Measurements from ENCODE around the gene CALHM3.

CALHM3 gene

GRCh38 chr10:103470761-103471653 is 8.0 kb downstream of the CALHM3 start:
- no peak for DNase-seq

GRCh38 chr10:103469201-103469600 is 9.8 kb downstream of the CALHM3 start:
- no peak for DNase-seq

- no peak for DNase-seq
Measured at GRCh38 chr10:103467406-103467805, 11.6 kb downstream of the CALHM3 start.

GRCh38 chr10:103466734-103467133 is 12.3 kb downstream of the CALHM3 start:
- DNase-seq: no peak

- no peak for DNase-seq
Measured at GRCh38 chr10:103465411-103466179, 13.4 kb downstream of the CALHM3 start.

GRCh38 chr10:103463499-103463898 is 15.5 kb downstream of the CALHM3 start:
- DNase-seq: no peak

GRCh38 chr10:103459615-103460014 is 19.4 kb downstream of the CALHM3 start:
- DNase-seq: no peak

GRCh38 chr10:103458720-103459119 is 20.3 kb downstream of the CALHM3 start, which contains the start of gene CALHM1:
CALHM1 (minus strand) TSS chr10:103458900; CDS start chr10:103458751, 149 bp downstream.
- no peak for DNase-seq

- DNase-seq: no peak
Measured at GRCh38 chr10:103457896-103458583, 21.0 kb downstream of the CALHM3 start.

GRCh38 chr10:103457176-103457712 is 21.8 kb downstream of the CALHM3 start:
- no peak for DNase-seq

- DNase-seq: no peak
Measured at GRCh38 chr10:103456074-103456660, 22.9 kb downstream of the CALHM3 start.

- DNase-seq: no peak
Measured at GRCh38 chr10:103455235-103455634, 23.8 kb downstream of the CALHM3 start.

GRCh38 chr10:103454026-103454425 is 25.0 kb downstream of the CALHM3 start:
- DNase-seq: no peak

GRCh38 chr10:103452506-103453230 is 26.4 kb downstream of the CALHM3 start:
- DNase-seq: no peak

GRCh38 chr10:103451831-103452505 is 27.1 kb downstream of the CALHM3 start, which contains the start of gene CALHM2:
CALHM2 (minus strand) TSS chr10:103452370; CDS start chr10:103449941, 2,429 bp downstream.
- DNase-seq: no peak

GRCh38 chr10:103451091-103451813 is 27.8 kb downstream of the CALHM3 start:
- no peak for DNase-seq

- no peak for DNase-seq
Measured at GRCh38 chr10:103450201-103450695, 28.8 kb downstream of the CALHM3 start.

GRCh38 chr10:103449208-103450144 is 29.6 kb downstream of the CALHM3 start:
- no peak for DNase-seq

GRCh38 chr10:103448746-103449145 is 30.3 kb downstream of the CALHM3 start:
- no peak for DNase-seq
